CD14-positive monocyte (primary cell): ENCODE results near the gene XIRP2. TPM values are rescaled to one million over a fixed set of nuclear protein-coding genes. Genes with fewer than 3 reads are reported as not detected.

Experiments used
- DNase-seq, 3 donors: peaks; one replicate each; pipeline ENCODE4 v3.0.0-alpha.2; 2011 to 2022
- H2AFZ ChIP-seq: 2 replicates; pipeline ENCODE4 v1.6.0; 2012; ENCODE audit warnings: mild to moderate bottlenecking, low read depth, low read length, inconsistent platforms; ENCODE audit not compliant: insufficient read depth, poor library complexity, severe bottlenecking
- H3K27ac ChIP-seq, 2 donors: 1 replicate in 1 of 2; 2 replicates in 1 of 2; pipeline ENCODE4 v1.5.1; 2012 to 2013; ENCODE audit warnings: low read length in 2 of 2, control low read depth in 1 of 2, inconsistent platforms in 1 of 2, low read depth in 1 of 2, mild to moderate bottlenecking in 1 of 2
- H3K27me3 ChIP-seq, 2 donors: one replicate each; pipeline versions ENCODE4 v1.6.0 to v1.6.1; 2011 to 2013; ENCODE audit warnings: low read length in 2 of 2; ENCODE audit not compliant: control insufficient read depth in 2 of 2, insufficient read depth in 2 of 2
- H3K36me3 ChIP-seq, 2 donors: replicated peaks in 1 of 2; 1 replicate in 1 of 2; 2 replicates in 1 of 2; pipeline versions ENCODE4 v1.5.1 to v1.6.1; 2012 to 2013; ENCODE audit warnings: low read length in 2 of 2, control low read depth in 1 of 2, inconsistent platforms in 1 of 2, mild to moderate bottlenecking in 1 of 2; ENCODE audit not compliant: insufficient read depth in 2 of 2, control insufficient read depth in 1 of 2
- H3K4me1 ChIP-seq, 2 donors: 1 replicate in 1 of 2; 2 replicates in 1 of 2; pipeline versions ENCODE4 v1.5.1 to v1.6.1; 2012 to 2013; ENCODE audit warnings: low read length in 2 of 2, control low read depth in 1 of 2, inconsistent platforms in 1 of 2, mild to moderate bottlenecking in 1 of 2, moderate library complexity in 1 of 2; ENCODE audit not compliant: insufficient read depth in 2 of 2, control insufficient read depth in 1 of 2
- H3K4me2 ChIP-seq: replicated peaks from 2 replicates; pipeline ENCODE3; 2012; ENCODE audit warnings: low read length, moderate library complexity, mild to moderate bottlenecking; ENCODE audit not compliant: poor library complexity, severe bottlenecking; ENCODE audit errors: extremely low read depth
- H3K4me3 ChIP-seq, 3 experiments: fragments of 200-600 bp in 1 of 3; sonication (generic) in 1 of 3; replicated peaks in 1 of 3; 1 replicate in 2 of 3; 2 replicates in 1 of 3; pipeline ENCODE4 v1.5.1; 2011 to 2013; ENCODE audit warnings: low read length in 3 of 3, mild to moderate bottlenecking in 3 of 3, control low read depth in 2 of 3, low read depth in 2 of 3, inconsistent platforms in 1 of 3, moderate library complexity in 1 of 3
- H3K79me2 ChIP-seq: 2 replicates; pipeline ENCODE4 v1.6.0; 2012; ENCODE audit warnings: mild to moderate bottlenecking, control low read depth, inconsistent platforms, low read length, moderate library complexity; ENCODE audit not compliant: insufficient read depth
- H3K9ac ChIP-seq: 2 replicates; pipeline ENCODE4 v1.6.0; 2017; ENCODE audit warnings: low read length, mild to moderate bottlenecking; ENCODE audit not compliant: insufficient read depth, poor library complexity, severe bottlenecking
- H3K9me3 ChIP-seq, 2 donors: replicated peaks in 1 of 2; 1 replicate in 1 of 2; 2 replicates in 1 of 2; pipeline versions ENCODE4 v1.5.1 to v1.6.1; 2012 to 2013; ENCODE audit warnings: low read length in 2 of 2, control low read depth in 1 of 2; ENCODE audit not compliant: control insufficient read depth in 1 of 2, insufficient read depth in 1 of 2
- H4K20me1 ChIP-seq: 2 replicates; pipeline ENCODE4 v1.6.0; 2012; ENCODE audit warnings: mild to moderate bottlenecking, low read length, control low read depth, moderate library complexity; ENCODE audit not compliant: insufficient read depth
- H3K27ac Mint-ChIP-seq, 7 donors: one replicate each; pipeline ENCODE4 v1.8.0; 2020; ENCODE audit warnings: mild to moderate bottlenecking in 7 of 7, mixed read lengths in 7 of 7, moderate library complexity in 6 of 7, inconsistent platforms in 2 of 7
- H3K27me3 Mint-ChIP-seq, 3 donors: one replicate each; pipeline ENCODE4 v1.8.0; 2021 to 2022; ENCODE audit warnings: low read depth in 3 of 3, mild to moderate bottlenecking in 3 of 3, mixed read lengths in 3 of 3, moderate library complexity in 3 of 3, inconsistent platforms in 1 of 3
- H3K36me3 Mint-ChIP-seq, 2 donors: one replicate each; pipeline ENCODE4 v1.8.0; 2020; ENCODE audit warnings: mixed read lengths in 2 of 2, inconsistent platforms in 1 of 2, mild to moderate bottlenecking in 1 of 2
- H3K4me1 Mint-ChIP-seq: one replicate; pipeline ENCODE4 v1.8.0; 2020; ENCODE audit warnings: mild to moderate bottlenecking, mixed read lengths
- H3K4me3 Mint-ChIP-seq, 2 donors: one replicate each; pipeline ENCODE4 v1.8.0; 2020; ENCODE audit warnings: mild to moderate bottlenecking in 2 of 2, mixed read lengths in 2 of 2, moderate library complexity in 1 of 2
- H3K9me3 Mint-ChIP-seq, 7 donors: one replicate each; pipeline ENCODE4 v1.8.0; 2020 to 2022; ENCODE audit warnings: mixed read lengths in 7 of 7, mild to moderate bottlenecking in 6 of 7, moderate library complexity in 6 of 7, inconsistent platforms in 2 of 7
- WGBS: methylation state at CpG from one replicate; pipeline ENCODE4 v1.1.5; 2013; ENCODE audit warnings: missing lambda C conversion rate; ENCODE audit not compliant: insufficient coverage; 5-methylcytosine and 5-hydroxymethylcytosine counted together
- intact Hi-C, 2 donors: fragments of 100-400 bp; cut with micrococcal nuclease; formaldehyde crosslinking; loops; one replicate each; pipeline versions ENCODE4 v1.15.0 to v1.15.1; 2023
- polyA plus RNA-seq, 3 donors: library from polyadenylated mRNA; depleted of rRNA in 1 of 3; unstranded in 2 of 3; stranded (reverse) in 1 of 3; fragments of 300-500 nt in 2 of 3; fragments of >200 nt in 1 of 3; fragmentation: Illumina TruSeq in 2 of 3; gene quantifications; 1 replicate in 2 of 3; 2 replicates in 1 of 3; pipeline ENCODE4 v1.2.3, GENCODE V29; 2012 to 2021
- TF ChIP-seq, protein P1 (sequence below): fragments of 200-600 bp; IDR thresholded peaks from one replicate; pipeline ENCODE4 v1.8.0; 2022; ENCODE audit warnings: antibody characterized with exemption, mild to moderate bottlenecking

XIRP2 gene
- polyA plus RNA-seq, 3 donors = not detected

GRCh38 chr2:166895243-166895642, 7.0 kb downstream of the XIRP2 start:
- DNase-seq = no peak
- Histone ChIP-seq H3K4me3 (no peak overlapping the region), H2AFZ (no peak overlapping the region), H3K79me2 (no peaks in the 10 kb centered on the region), H3K9me3 (no peaks in the 10 kb centered on the region), H4K20me1 (no peaks in the 10 kb centered on the region), H3K27ac (no peak overlapping the region), H3K9ac (no peak overlapping the region), H3K27me3 (no peaks in the 10 kb centered on the region), H3K4me1 (no peaks in the 10 kb centered on the region), H3K4me2 (no peak overlapping the region), H3K36me3 (no peaks in the 10 kb centered on the region)
- Mint-ChIP-seq H3K27ac (no peak overlapping the region), H3K36me3 (no peaks in the 10 kb centered on the region), H3K4me1 (no peaks in the 10 kb centered on the region), H3K4me3 (no peak overlapping the region), H3K9me3 (no peaks in the 10 kb centered on the region), H3K27me3 (no peaks in the 10 kb centered on the region)
- WGBS = no CpG with 5 or more reads among the region's 2 CpGs
- intact Hi-C loops = no loop called here
- TF ChIP-seq, protein P1, sequence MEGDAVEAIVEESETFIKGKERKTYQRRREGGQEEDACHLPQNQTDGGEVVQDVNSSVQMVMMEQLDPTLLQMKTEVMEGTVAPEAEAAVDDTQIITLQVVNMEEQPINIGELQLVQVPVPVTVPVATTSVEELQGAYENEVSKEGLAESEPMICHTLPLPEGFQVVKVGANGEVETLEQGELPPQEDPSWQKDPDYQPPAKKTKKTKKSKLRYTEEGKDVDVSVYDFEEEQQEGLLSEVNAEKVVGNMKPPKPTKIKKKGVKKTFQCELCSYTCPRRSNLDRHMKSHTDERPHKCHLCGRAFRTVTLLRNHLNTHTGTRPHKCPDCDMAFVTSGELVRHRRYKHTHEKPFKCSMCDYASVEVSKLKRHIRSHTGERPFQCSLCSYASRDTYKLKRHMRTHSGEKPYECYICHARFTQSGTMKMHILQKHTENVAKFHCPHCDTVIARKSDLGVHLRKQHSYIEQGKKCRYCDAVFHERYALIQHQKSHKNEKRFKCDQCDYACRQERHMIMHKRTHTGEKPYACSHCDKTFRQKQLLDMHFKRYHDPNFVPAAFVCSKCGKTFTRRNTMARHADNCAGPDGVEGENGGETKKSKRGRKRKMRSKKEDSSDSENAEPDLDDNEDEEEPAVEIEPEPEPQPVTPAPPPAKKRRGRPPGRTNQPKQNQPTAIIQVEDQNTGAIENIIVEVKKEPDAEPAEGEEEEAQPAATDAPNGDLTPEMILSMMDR = no peak

DNA sequence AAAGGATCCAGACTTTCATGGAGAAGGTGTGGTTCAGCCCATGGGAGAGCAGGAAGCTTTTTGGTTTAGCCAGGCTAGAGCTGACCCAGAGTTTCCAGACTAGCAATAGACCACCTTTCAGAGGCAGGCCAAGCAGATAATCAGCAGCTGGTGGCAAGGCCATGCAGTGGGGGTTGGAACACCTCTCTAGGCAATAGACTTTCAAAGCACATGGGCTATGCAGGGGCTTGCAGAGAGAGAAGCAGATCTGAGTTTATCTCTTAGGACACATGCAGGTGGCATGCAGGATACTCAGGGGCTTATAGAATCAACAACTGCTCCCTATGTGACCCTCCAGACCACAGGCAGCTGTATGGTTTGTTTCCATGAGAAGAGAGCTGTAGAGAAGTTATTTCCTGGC, 9.4 kb downstream of the XIRP2 start:
- Mint-ChIP-seq H3K4me3 (no peak overlapping the region), H3K27ac (no peak overlapping the region), H3K36me3 (no peaks in the 10 kb centered on the region), H3K4me1 (no peaks in the 10 kb centered on the region), H3K9me3 (peaks cover 0 to 7% (median 0%) of the 10 kb centered on the region in 7 donors), H3K27me3 (no peaks in the 10 kb centered on the region)
- Histone ChIP-seq H3K36me3 (no peaks in the 10 kb centered on the region), H3K4me3 (no peak overlapping the region), H3K79me2 (no peaks in the 10 kb centered on the region), H2AFZ (no peak overlapping the region), H3K4me1 (no peaks in the 10 kb centered on the region), H3K27ac (no peak overlapping the region), H3K27me3 (no peaks in the 10 kb centered on the region), H3K9me3 (peaks cover 0 to 2% of the 10 kb centered on the region in 2 donors), H3K4me2 (no peak overlapping the region), H4K20me1 (no peaks in the 10 kb centered on the region), H3K9ac (no peak overlapping the region)
- intact Hi-C loops = no loop called here
- TF ChIP-seq, protein P1 = no peak
- no peak for DNase-seq
